ENCODE results near the gene TMSB4X. TPM values are rescaled to one million over a fixed set of nuclear protein-coding genes. Genes with fewer than 3 reads are reported as not detected.

The TMSB4X gene
- total and polyA plus RNA-seq, 2 donors (not counting 3 experiments of a cell fraction or from before 2014, with no cell fraction given), result 4,136 to 6,858 TPM

- no peak for FAIRE-seq
- Histone ChIP-seq H3K4me1 (ENCODE audit: control insufficient read depth, extremely low read depth, insufficient read depth, low read length) (peaks cover 32% of the 10 kb centered on the region), H3K9ac (replicated peaks; ENCODE audit: extremely low read depth, insufficient read depth, low read length) (no peak overlapping the region), H3K27me3 (ENCODE audit: control insufficient read depth in 2 of 2, insufficient read depth in 2 of 2, low read length in 2 of 2) (no peaks in the 10 kb centered on the region), H3K9me1 (replicated peaks; ENCODE audit: control insufficient read depth, extremely low read depth, insufficient read depth, low read length) (no peaks in the 10 kb centered on the region), H3K27ac (ENCODE audit: insufficient read depth, low read depth, low read length) (no peak overlapping the region), H3K4me3 (replicated peaks in 1 of 3; ENCODE audit: insufficient read depth in 1 of 3, low read depth in 1 of 3, low read length in 3 of 3) (no peak overlapping the region), H3K36me3 (ENCODE audit: control insufficient read depth in 2 of 2, extremely low read depth in 1 of 2, insufficient read depth in 2 of 2, low read length in 2 of 2) (no peaks in the 10 kb centered on the region), H3K79me2 (ENCODE audit: control insufficient read depth, insufficient read depth, low read length) (no peaks in the 10 kb centered on the region), H3K4me2 (ENCODE audit: insufficient read depth, low read length) (no peak overlapping the region), H3K9me3 (replicated peaks; ENCODE audit: control insufficient read depth, insufficient read depth, low read length) (no peaks in the 10 kb centered on the region), H2AFZ (ENCODE audit: low read depth, low read length) (no peak overlapping the region), H4K20me1 (replicated peaks; ENCODE audit: control insufficient read depth, extremely low read depth, insufficient read depth, low read length) (no peaks in the 10 kb centered on the region)
- no peak for TF ChIP-seq POLR2A (IDR thresholded peaks at IDR 0.05; ENCODE audit: low read depth, low read length)
- no peak for TF ChIP-seq POLR2AphosphoS5 (IDR thresholded peaks at IDR 0.05; ENCODE audit: insufficient read depth, low read depth, low read length)
- no peak for TF ChIP-seq MYC (IDR thresholded peaks at IDR 0.05; ENCODE audit: low read depth, low read length)
- TF ChIP-seq EZH2 (IDR thresholded peaks at IDR 0.05; ENCODE audit: borderline replicate concordance, low read depth, low read length, severe bottlenecking), result no peak
- no peak for TF ChIP-seq MAX (IDR thresholded peaks at IDR 0.05; ENCODE audit: insufficient read depth, insufficient read length)
- no peak for TF ChIP-seq CTCF (IDR thresholded peaks at IDR 0.05; ENCODE audit: extremely low read depth in 1 of 2, insufficient read depth in 1 of 2, low read depth in 1 of 2, low read length in 2 of 2)
- TF ChIP-seq GATA2 (IDR thresholded peaks at IDR 0.05; ENCODE audit: insufficient read depth, insufficient read length, low read depth, low read length), result no peak
- TF ChIP-seq JUN (IDR thresholded peaks at IDR 0.05; ENCODE audit: borderline replicate concordance, insufficient read depth, insufficient read length, low read depth), result no peak
- TF ChIP-seq FOS (IDR thresholded peaks at IDR 0.05; ENCODE audit: borderline replicate concordance, insufficient read depth, low read length), result no peak
- no peak for DNase-seq (ENCODE audit: low read depth, low spot score)
- intact Hi-C loops (cut with micrococcal nuclease), result no loop called here
- dilution Hi-C loops (cut with MboI; ENCODE audit: extremely low pct_ligation_motif_present, low sequenced_read_pairs), result no loop called here
- CTCF ChIA-PET, result interaction anchor here (1.2 to 4.6 kb wide), 2 partner anchors 21 to 520 kb away, joined by 4 to 58 read pairs; no protein-coding TSS in a partner anchor
- POLR2A ChIA-PET, result no interaction called here
- no TSS peak for BruUV-seq (replicated peaks)
Observed at GRCh38 chrX:12967711-12968465, 7.0 kb upstream of the TMSB4X start.

Measured in endothelial cell of umbilical vein (primary cell).